A673 (cell line): ENCODE data around the gene SMTNL1. TPM values are rescaled to one million over a fixed set of nuclear protein-coding genes. Genes with fewer than 3 reads are reported as not detected.

Experiments
- BruUV-seq: library from RNA; stranded (reverse); fragments of 400-500 nt; replicated peaks from 2 replicates; lab custom pipeline; 2021; lab: Mats Ljungman, UMichigan
- CTCF ChIA-PET: fragments of 300-600 bp; sonication (Branson Sonifier 250); formaldehyde crosslinking; loops from one replicate; lab custom pipeline; 2022; ENCODE audit warnings: antibody characterized with exemption; lab: Charles Lee
- POLR2A ChIA-PET: fragments of 300-600 bp; sonication (Branson Sonifier 250); formaldehyde crosslinking; loops from one replicate; lab custom pipeline; 2022; ENCODE audit warnings: antibody characterized with exemption; ENCODE audit not compliant: low non-redundant PET; lab: Charles Lee
- DNase-seq: peaks from one replicate; pipeline ENCODE4 v3.0.0-alpha.2; 2015; ENCODE audit warnings: low spot score
- H3K27ac ChIP-seq: fragments of 200-600 bp; sonication (generic); 2 replicates; pipeline ENCODE4 v1.5.1; 2016; ENCODE audit warnings: mixed run types, low read depth, mild to moderate bottlenecking, mixed read lengths, antibody characterized with exemption, low read length; ENCODE audit not compliant: poor library complexity, severe bottlenecking
- H3K27me3 ChIP-seq: fragments of 200-600 bp; sonication (generic); replicated peaks from 2 replicates; pipeline ENCODE4 v1.6.1; 2017; ENCODE audit warnings: mixed run types, low read depth, mild to moderate bottlenecking, mixed read lengths, antibody characterized with exemption, low read length; ENCODE audit not compliant: insufficient read depth, poor library complexity
- H3K36me3 ChIP-seq: fragments of 200-600 bp; sonication (generic); 2 replicates; pipeline ENCODE4 v1.6.1; 2016; ENCODE audit warnings: mixed run types, mild to moderate bottlenecking, mixed read lengths, antibody characterized with exemption, low read length; ENCODE audit not compliant: insufficient read depth, poor library complexity, severe bottlenecking
- H3K4me1 ChIP-seq: fragments of 200-600 bp; sonication (generic); 2 replicates; pipeline ENCODE4 v1.6.1; 2017; ENCODE audit warnings: mixed run types, mild to moderate bottlenecking, mixed read lengths, antibody characterized with exemption, low read length; ENCODE audit not compliant: insufficient read depth, poor library complexity, severe bottlenecking
- H3K4me3 ChIP-seq: fragments of 200-600 bp; sonication (generic); 2 replicates; pipeline ENCODE4 v1.5.1; 2016; ENCODE audit warnings: low read depth, mixed run types, mild to moderate bottlenecking, mixed read lengths, low read length; ENCODE audit not compliant: poor library complexity, severe bottlenecking
- H3K9me3 ChIP-seq: fragments of 200-600 bp; sonication (generic); 2 replicates; pipeline ENCODE4 v1.6.1; 2016; ENCODE audit warnings: mixed run types, low read depth, mild to moderate bottlenecking, mixed read lengths, antibody characterized with exemption, low read length; ENCODE audit not compliant: poor library complexity, severe bottlenecking
- EZH2 ChIP-seq: fragments of 200-600 bp; sonication (generic); IDR thresholded peaks from 2 replicates; pipeline ENCODE4 v1.6.1; 2017; ENCODE audit warnings: borderline replicate concordance, low read depth, mild to moderate bottlenecking, mixed read lengths, antibody characterized with exemption, low read length; ENCODE audit not compliant: poor library complexity, severe bottlenecking
- intact Hi-C: fragments of 100-400 bp; cut with micrococcal nuclease; formaldehyde crosslinking; loops from one replicate; pipeline ENCODE4 v1.10.0; 2022; ENCODE audit not compliant: unreplicated experiment
- total RNA-seq: library from RNA; stranded (reverse); gene quantifications from 2 replicates; pipeline ENCODE4 v1.2.3, GENCODE V29; 2021
- TF ChIP-seq, protein P1 (sequence below): fragments of 300-800, 200-600 bp; sonication (generic); conservative IDR thresholded peaks from 2 replicates; pipeline ENCODE4 v1.5.1; 2017; ENCODE audit warnings: low read depth, mild to moderate bottlenecking, antibody characterized with exemption, low read length, moderate library complexity, mixed read lengths

The SMTNL1 gene
- total RNA-seq, 1 experiment from 2014 or later: not detected

- intact Hi-C loops: no loop called here
- DNase-seq: no peak
- Histone ChIP-seq H3K36me3 (no peaks in the 10 kb centered on the region), H3K27me3 (no peaks in the 10 kb centered on the region), H3K9me3 (no peaks in the 10 kb centered on the region), H3K4me3 (no peak overlapping the region), H3K4me1 (no peaks in the 10 kb centered on the region), H3K27ac (no peak overlapping the region)
- POLR2A ChIA-PET: no interaction called here
- CTCF ChIA-PET: no interaction called here
- TF ChIP-seq, protein P1, sequence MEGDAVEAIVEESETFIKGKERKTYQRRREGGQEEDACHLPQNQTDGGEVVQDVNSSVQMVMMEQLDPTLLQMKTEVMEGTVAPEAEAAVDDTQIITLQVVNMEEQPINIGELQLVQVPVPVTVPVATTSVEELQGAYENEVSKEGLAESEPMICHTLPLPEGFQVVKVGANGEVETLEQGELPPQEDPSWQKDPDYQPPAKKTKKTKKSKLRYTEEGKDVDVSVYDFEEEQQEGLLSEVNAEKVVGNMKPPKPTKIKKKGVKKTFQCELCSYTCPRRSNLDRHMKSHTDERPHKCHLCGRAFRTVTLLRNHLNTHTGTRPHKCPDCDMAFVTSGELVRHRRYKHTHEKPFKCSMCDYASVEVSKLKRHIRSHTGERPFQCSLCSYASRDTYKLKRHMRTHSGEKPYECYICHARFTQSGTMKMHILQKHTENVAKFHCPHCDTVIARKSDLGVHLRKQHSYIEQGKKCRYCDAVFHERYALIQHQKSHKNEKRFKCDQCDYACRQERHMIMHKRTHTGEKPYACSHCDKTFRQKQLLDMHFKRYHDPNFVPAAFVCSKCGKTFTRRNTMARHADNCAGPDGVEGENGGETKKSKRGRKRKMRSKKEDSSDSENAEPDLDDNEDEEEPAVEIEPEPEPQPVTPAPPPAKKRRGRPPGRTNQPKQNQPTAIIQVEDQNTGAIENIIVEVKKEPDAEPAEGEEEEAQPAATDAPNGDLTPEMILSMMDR: no peak
- no peak for TF ChIP-seq EZH2
- BruUV-seq: no TSS peak
Measured at GRCh38 chr11:57556041-57556440, 18.6 kb downstream of the SMTNL1 start.

DNA sequence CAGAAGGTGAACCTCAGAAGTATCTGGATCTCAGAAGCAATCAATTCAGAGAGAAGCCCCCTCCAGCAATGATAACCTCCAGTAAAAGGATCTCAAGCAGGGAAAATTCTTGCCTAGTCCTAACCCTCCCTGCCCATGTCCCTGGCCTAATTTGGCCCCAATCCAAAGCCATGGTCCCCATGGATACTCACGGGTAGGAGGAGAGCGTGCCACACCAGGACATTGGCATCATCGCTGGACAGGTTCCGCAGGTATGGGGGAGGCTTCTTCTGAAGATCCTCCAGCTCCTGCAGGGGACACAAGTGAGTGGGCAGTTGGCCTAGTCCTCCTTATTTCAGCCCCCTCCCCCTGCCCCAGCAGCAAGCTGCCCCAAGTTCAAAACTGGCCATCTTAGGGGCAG, 22.8 kb downstream of the SMTNL1 start:
- Histone ChIP-seq H3K9me3 (no peaks in the 10 kb centered on the region), H3K4me3 (no peak overlapping the region), H3K27ac (no peak overlapping the region), H3K27me3 (no peaks in the 10 kb centered on the region), H3K4me1 (no peaks in the 10 kb centered on the region), H3K36me3 (no peaks in the 10 kb centered on the region)
- no TSS peak for BruUV-seq
- intact Hi-C loops: loop anchor here (10.0 kb wide), 1 partner anchor 955 kb away; no protein-coding TSS in a partner anchor
- ChIA-PET CTCF (no interaction called here), POLR2A (no interaction called here)
- TF ChIP-seq EZH2: no peak
- TF ChIP-seq, protein P1: no peak
- DNase-seq: no peak

DNA sequence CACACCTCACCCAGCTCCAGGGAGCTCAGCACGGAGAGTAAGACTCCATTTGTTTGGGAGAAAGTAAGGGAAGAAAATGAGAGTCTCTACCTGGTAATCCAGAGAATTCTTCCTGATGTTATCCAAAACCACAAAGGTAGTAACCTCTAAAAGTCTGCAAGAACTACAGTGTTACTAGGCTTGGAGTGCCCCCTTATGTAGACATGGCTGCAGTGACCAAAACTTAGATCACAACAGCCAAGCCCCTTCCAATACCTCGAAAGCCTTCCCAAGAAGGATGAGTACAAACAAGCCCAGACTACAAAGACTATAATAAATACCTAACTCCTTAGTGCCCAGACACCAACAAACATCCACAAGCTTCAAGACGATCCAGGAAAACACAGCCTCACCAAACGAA, 25.2 kb downstream of the SMTNL1 start:
- TF ChIP-seq EZH2: no peak
- TF ChIP-seq, protein P1: 0 out of 2 replicates have a peak, but pooled peaks have one; percentile 9
- POLR2A ChIA-PET: no interaction called here
- no peaks in the 10 kb centered on the region for H3K27me3 ChIP-seq
- no peaks in the 10 kb centered on the region for H3K4me1 ChIP-seq
- H3K9me3 ChIP-seq: no peaks in the 10 kb centered on the region
- no peak for DNase-seq
- intact Hi-C loops: loop anchor here (10.0 kb wide), 1 partner anchor 952 kb away; no protein-coding TSS in a partner anchor
- no peak overlapping the region for H3K4me3 ChIP-seq
- CTCF ChIA-PET: no interaction called here
- H3K27ac ChIP-seq: no peak overlapping the region
- no peaks in the 10 kb centered on the region for H3K36me3 ChIP-seq
- BruUV-seq: no TSS peak
